OCI-LY3 (cell line): ENCODE measurements around the gene BTBD8.

Experiments used
- CTCF ChIP-seq: fragments of 200-600, 300-600 bp; sonication (generic); IDR thresholded peaks from 2 replicates; pipeline ENCODE4 v1.5.1; 2014; ENCODE audit warnings: antibody characterized with exemption, low read length, low read depth
- EZH2phosphoT487 ChIP-seq: fragments of 200-600 bp; shearing (Covaris generic); IDR thresholded peaks from 2 replicates; pipeline ENCODE4 v1.6.1; 2018; ENCODE audit warnings: antibody characterized with exemption, mixed run types, low read depth

- TF ChIP-seq CTCF = no peak
- no peak for TF ChIP-seq EZH2phosphoT487
Measured at GRCh38 chr1:92134331-92134730, 54.2 kb downstream of the BTBD8 start.
